Uterus (tissue), 4 donors: ENCODE results near the gene MAP4K3. TPM values are rescaled to one million over a fixed set of nuclear protein-coding genes. Genes with fewer than 3 reads are reported as not detected.

ENCODE experiments used
- DNase-seq, 2 donors: peaks; one replicate each; pipeline ENCODE4 v3.0.0-alpha.2; 2019 to 2020
- H3K27ac ChIP-seq, 2 donors: fragments of 200-600 bp; sonication (generic); 1 replicate in 1 of 2; 2 replicates in 1 of 2; pipeline ENCODE4 v1.5.1; 2016 to 2018
- H3K27me3 ChIP-seq, 2 donors: fragments of 200-600 bp; sonication (generic); one replicate each; pipeline ENCODE4 v1.5.1; 2018 to 2019; ENCODE audit warnings: control low read depth in 1 of 2
- H3K36me3 ChIP-seq, 2 donors: fragments of 200-600 bp; sonication (generic); one replicate each; pipeline ENCODE4 v1.5.1; 2019; ENCODE audit warnings: control low read depth in 1 of 2
- H3K4me1 ChIP-seq, 2 donors: fragments of 200-600 bp; sonication (generic); one replicate each; pipeline ENCODE4 v1.5.1; 2018 to 2019; ENCODE audit warnings: control low read depth in 1 of 2
- H3K4me3 ChIP-seq, 2 donors: fragments of 200-600 bp; sonication (generic); 1 replicate in 1 of 2; 2 replicates in 1 of 2; pipeline ENCODE4 v1.5.1; 2018 to 2019; ENCODE audit warnings: mild to moderate bottlenecking in 1 of 2
- H3K9me3 ChIP-seq, 2 donors: fragments of 200-600 bp; sonication (generic); one replicate each; pipeline ENCODE4 v1.5.1; 2019; ENCODE audit warnings: control low read depth in 1 of 2
- CTCF ChIP-seq, 4 experiments: fragments of 200-600 bp in 2 of 4; fragments of 450-650 bp in 2 of 4; sonication (generic) in 2 of 4; IDR thresholded peaks; one replicate each; pipeline ENCODE4 v1.5.1; 2016 to 2019; ENCODE audit warnings: antibody characterized with exemption in 4 of 4, mild to moderate bottlenecking in 2 of 4, moderate library complexity in 1 of 4
- POLR2A ChIP-seq, 2 donors: fragments of 450-650 bp; IDR thresholded peaks; one replicate each; pipeline ENCODE4 v1.6.1; 2016; ENCODE audit warnings: antibody characterized with exemption in 2 of 2, mild to moderate bottlenecking in 1 of 2, moderate library complexity in 1 of 2
- intact Hi-C: fragments of 100-400 bp; cut with DNase I; formaldehyde crosslinking; loops from one replicate; pipeline ENCODE4 v1.15.1; 2023; ENCODE audit warnings: low total_unique reads
- total RNA-seq, 4 donors: library from RNA; depleted of rRNA in 3 of 4; stranded (reverse); fragments of >200 nt in 3 of 4; gene quantifications; one replicate each; pipeline versions ENCODE4 v1.1.0 to v1.2.4, GENCODE V29; 2014 to 2023
- donor health status: DM: yes; HTN: yes; CAD: no.

Gene MAP4K3
- total RNA-seq, 4 donors from 2014 or later: 31.5 to 110 (median 72.3) TPM

- TF ChIP-seq CTCF (IDR thresholded peaks at IDR 0.05): no peak
- TF ChIP-seq POLR2A (IDR thresholded peaks at IDR 0.05): no peak
- Histone ChIP-seq H3K4me3 (no peak overlapping the region), H3K36me3 (no peaks in the 10 kb centered on the region), H3K27ac (no peak overlapping the region), H3K27me3 (no peaks in the 10 kb centered on the region), H3K4me1 (no peaks in the 10 kb centered on the region), H3K9me3 (peaks cover 0 to 8% of the 10 kb centered on the region in 2 donors)
- intact Hi-C loops: no loop called here
- DNase-seq: no peak
Measured at GRCh38 chr2:39356922-39357639, 80.0 kb downstream of the MAP4K3 start.

- no peak for TF ChIP-seq CTCF (IDR thresholded peaks at IDR 0.05)
- no peak for TF ChIP-seq POLR2A (IDR thresholded peaks at IDR 0.05)
- H3K27ac ChIP-seq: no peak overlapping the region
- intact Hi-C loops: no loop called here
- no peaks in the 10 kb centered on the region for H3K4me1 ChIP-seq
- H3K27me3 ChIP-seq: no peaks in the 10 kb centered on the region
- no peak overlapping the region for H3K4me3 ChIP-seq
- DNase-seq: no peak
- no peaks in the 10 kb centered on the region for H3K9me3 ChIP-seq
- H3K36me3 ChIP-seq: no peaks in the 10 kb centered on the region
Measured at GRCh38 chr2:39350658-39351057, 86.4 kb downstream of the MAP4K3 start.

- intact Hi-C loops: no loop called here
- H3K4me3 ChIP-seq: no peak overlapping the region
- H3K36me3 ChIP-seq: no peaks in the 10 kb centered on the region
- no peaks in the 10 kb centered on the region for H3K27me3 ChIP-seq
- H3K4me1 ChIP-seq: no peaks in the 10 kb centered on the region
- H3K27ac ChIP-seq: no peak overlapping the region
- no peak for DNase-seq
- no peaks in the 10 kb centered on the region for H3K9me3 ChIP-seq
- TF ChIP-seq POLR2A (IDR thresholded peaks at IDR 0.05): no peak
- no peak for TF ChIP-seq CTCF (IDR thresholded peaks at IDR 0.05)
Measured at GRCh38 chr2:39338502-39338901, 98.6 kb downstream of the MAP4K3 start.

GRCh38 chr2:39335930-39336329 is 101.2 kb downstream of the MAP4K3 start:
- Histone ChIP-seq H3K4me3 (no peak overlapping the region), H3K9me3 (no peaks in the 10 kb centered on the region), H3K27ac (no peak overlapping the region), H3K4me1 (no peaks in the 10 kb centered on the region), H3K27me3 (no peaks in the 10 kb centered on the region), H3K36me3 (no peaks in the 10 kb centered on the region)
- TF ChIP-seq CTCF (IDR thresholded peaks at IDR 0.05): no peak
- no peak for TF ChIP-seq POLR2A (IDR thresholded peaks at IDR 0.05)
- intact Hi-C loops: no loop called here
- no peak for DNase-seq

GRCh38 chr2:39334978-39335377 is 102.1 kb downstream of the MAP4K3 start:
- TF ChIP-seq POLR2A (IDR thresholded peaks at IDR 0.05): no peak
- no peak for TF ChIP-seq CTCF (IDR thresholded peaks at IDR 0.05)
- no peaks in the 10 kb centered on the region for H3K9me3 ChIP-seq
- DNase-seq: no peak
- H3K36me3 ChIP-seq: no peaks in the 10 kb centered on the region
- intact Hi-C loops: no loop called here
- no peaks in the 10 kb centered on the region for H3K27me3 ChIP-seq
- H3K4me3 ChIP-seq: no peak overlapping the region
- H3K27ac ChIP-seq: no peak overlapping the region
- H3K4me1 ChIP-seq: no peaks in the 10 kb centered on the region
